Measurements from ENCODE around the gene KLC1. TPM values are rescaled to one million over a fixed set of nuclear protein-coding genes. Genes with fewer than 3 reads are reported as not detected.

KLC1 gene
- total and polyA plus RNA-seq, 11 donors, result 127 to 241 (median 158) TPM

DNA sequence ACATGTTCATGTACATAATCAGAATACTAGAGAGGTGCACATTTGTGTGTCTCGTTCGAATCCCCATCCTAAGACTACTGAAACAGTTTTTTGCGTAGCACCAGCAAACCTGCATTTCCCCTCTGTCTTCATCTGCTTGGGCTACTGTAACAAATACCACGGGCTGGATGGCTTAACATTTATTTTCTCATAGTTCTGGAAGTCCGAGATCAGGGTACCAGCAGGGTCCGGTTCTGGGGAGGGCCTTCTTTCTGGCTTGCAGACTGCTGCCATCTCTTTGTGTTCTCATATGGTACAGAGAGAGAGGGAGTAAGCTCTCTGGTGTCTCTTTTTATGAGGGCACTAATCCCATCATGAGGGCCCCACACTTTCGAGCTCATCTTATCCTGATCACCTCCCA lies 30.6 kb downstream of the KLC1 start:
- Histone ChIP-seq H3K4me1 (peaks cover 0 to 34% (median 24%) of the 10 kb centered on the region in 12 donors), H3K9me3 (no peaks in the 10 kb centered on the region), H3K27ac (no peak overlapping the region), H3K27me3 (no peaks in the 10 kb centered on the region), H3K4me3 (no peak overlapping the region), H3K36me3 (peaks cover 0 to 100% (median 99%) of the 10 kb centered on the region in 9 donors)
- ATAC-seq (no peak), DNase-seq (no peak)
- TF ChIP-seq POLR2A (IDR thresholded peaks at IDR 0.05), result no peak
- TF ChIP-seq, protein P1, sequence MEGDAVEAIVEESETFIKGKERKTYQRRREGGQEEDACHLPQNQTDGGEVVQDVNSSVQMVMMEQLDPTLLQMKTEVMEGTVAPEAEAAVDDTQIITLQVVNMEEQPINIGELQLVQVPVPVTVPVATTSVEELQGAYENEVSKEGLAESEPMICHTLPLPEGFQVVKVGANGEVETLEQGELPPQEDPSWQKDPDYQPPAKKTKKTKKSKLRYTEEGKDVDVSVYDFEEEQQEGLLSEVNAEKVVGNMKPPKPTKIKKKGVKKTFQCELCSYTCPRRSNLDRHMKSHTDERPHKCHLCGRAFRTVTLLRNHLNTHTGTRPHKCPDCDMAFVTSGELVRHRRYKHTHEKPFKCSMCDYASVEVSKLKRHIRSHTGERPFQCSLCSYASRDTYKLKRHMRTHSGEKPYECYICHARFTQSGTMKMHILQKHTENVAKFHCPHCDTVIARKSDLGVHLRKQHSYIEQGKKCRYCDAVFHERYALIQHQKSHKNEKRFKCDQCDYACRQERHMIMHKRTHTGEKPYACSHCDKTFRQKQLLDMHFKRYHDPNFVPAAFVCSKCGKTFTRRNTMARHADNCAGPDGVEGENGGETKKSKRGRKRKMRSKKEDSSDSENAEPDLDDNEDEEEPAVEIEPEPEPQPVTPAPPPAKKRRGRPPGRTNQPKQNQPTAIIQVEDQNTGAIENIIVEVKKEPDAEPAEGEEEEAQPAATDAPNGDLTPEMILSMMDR (IDR thresholded peaks at IDR 0.05), result no peak
- WGBS, 4 donors, result 91 to 97% (median 94%) methylated on average over 7 of the region's 7 CpGs
- intact Hi-C loops (cut with DNase I), result no loop called here

DNA sequence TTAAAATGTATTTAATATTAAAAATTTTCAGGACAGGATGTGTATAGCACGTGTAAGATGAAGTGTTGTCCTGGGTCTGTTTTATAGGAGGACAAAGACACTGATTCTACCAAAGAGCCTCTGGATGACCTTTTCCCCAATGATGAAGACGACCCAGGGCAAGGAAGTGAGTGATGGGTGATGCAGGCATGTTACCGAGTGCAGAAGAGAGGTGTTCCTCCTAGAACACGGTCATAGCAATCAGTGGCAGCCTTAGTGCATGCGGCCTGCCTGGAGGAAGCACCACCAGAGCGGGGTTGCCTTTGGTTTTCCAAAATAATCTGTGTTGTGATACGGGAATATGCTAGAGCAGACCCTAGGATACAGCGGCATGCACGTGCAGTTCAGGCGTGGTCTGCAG lies 33.0 kb downstream of the KLC1 start:
- ATAC-seq (no peak), DNase-seq (no peak)
- TF ChIP-seq, protein P1 (IDR thresholded peaks at IDR 0.05), result no peak
- Histone ChIP-seq H3K9me3 (no peaks in the 10 kb centered on the region), H3K36me3 (peaks cover 0 to 100% (median 99%) of the 10 kb centered on the region in 9 donors), H3K27me3 (no peaks in the 10 kb centered on the region), H3K4me1 (peaks cover 0 to 17% (median 8%) of the 10 kb centered on the region in 12 donors), H3K27ac (no peak overlapping the region), H3K4me3 (no peak overlapping the region)
- intact Hi-C loops (cut with DNase I), result no loop called here
- WGBS, 4 donors, result 82 to 91% (median 86%) methylated on average over 10 of the region's 10 CpGs

DNA sequence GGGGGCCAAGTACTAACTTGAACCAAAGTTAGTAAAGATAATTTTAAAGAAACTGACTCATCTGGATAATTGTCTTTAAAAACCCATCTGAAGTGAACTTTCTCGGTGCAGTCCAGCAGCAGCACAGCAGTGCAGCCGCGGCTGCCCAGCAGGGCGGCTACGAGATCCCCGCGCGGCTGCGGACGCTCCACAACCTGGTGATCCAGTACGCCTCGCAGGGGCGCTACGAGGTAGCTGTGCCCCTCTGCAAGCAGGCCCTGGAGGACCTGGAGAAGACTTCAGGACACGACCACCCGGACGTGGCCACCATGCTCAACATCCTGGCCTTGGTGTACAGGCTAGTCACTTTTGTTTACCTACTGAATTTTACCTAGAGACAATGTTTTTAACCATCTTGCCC lies 33.6 kb downstream of the KLC1 start:
- DNase-seq (no peak), ATAC-seq (no peak)
- Histone ChIP-seq H3K9me3 (no peaks in the 10 kb centered on the region), H3K27me3 (no peaks in the 10 kb centered on the region), H3K4me1 (peaks cover 0 to 14% (median 2%) of the 10 kb centered on the region in 12 donors), H3K27ac (no peak overlapping the region), H3K4me3 (no peak overlapping the region), H3K36me3 (peaks cover 0 to 100% (median 99%) of the 10 kb centered on the region in 9 donors)
- 93 to 98% (median 97%) methylated on average over 15 to 17 of the region's 17 CpGs for WGBS, 4 donors
- TF ChIP-seq, protein P1 (IDR thresholded peaks at IDR 0.05), result no peak
- no peak for TF ChIP-seq POLR2A (IDR thresholded peaks at IDR 0.05)
- intact Hi-C loops (cut with DNase I), result no loop called here

DNA sequence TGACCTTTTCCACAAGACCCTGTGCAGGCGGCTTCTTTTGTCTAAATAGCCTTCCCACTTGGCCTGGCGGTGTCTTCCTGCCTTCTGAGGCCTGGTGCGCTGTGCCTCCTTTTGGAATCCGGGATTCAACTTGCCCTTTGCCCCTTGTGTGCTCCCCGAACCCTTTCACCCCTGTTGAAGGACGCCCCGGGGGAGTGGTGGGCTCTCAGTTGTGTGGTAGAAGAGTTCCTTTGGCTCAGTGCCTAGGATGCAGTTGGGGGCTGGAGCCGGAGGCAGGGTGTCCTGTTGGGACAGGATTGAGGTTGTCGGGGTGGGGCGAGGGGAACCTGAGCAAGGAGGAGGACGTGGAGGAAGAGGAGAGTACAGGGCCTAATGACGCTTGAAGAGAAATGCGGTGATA lies 34.5 kb downstream of the KLC1 start:
- no peak for DNase-seq
- WGBS, 4 donors, result 84 to 89% (median 86%) methylated on average over 13 of the region's 13 CpGs
- H3K27ac ChIP-seq, result no peak overlapping the region
- intact Hi-C loops (cut with DNase I), result no loop called here
- H3K4me3 ChIP-seq, result no peak overlapping the region
- TF ChIP-seq POLR2A (IDR thresholded peaks at IDR 0.05), result no peak
- TF ChIP-seq, protein P1 (IDR thresholded peaks at IDR 0.05), result no peak
- H3K36me3 ChIP-seq, result peaks cover 0 to 100% (median 99%) of the 10 kb centered on the region in 9 donors
- no peak for ATAC-seq
- no peaks in the 10 kb centered on the region for H3K9me3 ChIP-seq
- no peaks in the 10 kb centered on the region for H3K27me3 ChIP-seq
- H3K4me1 ChIP-seq, result peaks cover 0 to 10% (median 0%) of the 10 kb centered on the region in 12 donors

Data from heart left ventricle (tissue), 16 donors.